GM10266 (cell line): ENCODE data around the gene PARP14.
"Not testable (repeated sequence)": the region's sequence is repeated elsewhere in the genome, so short reads cannot be mapped to it uniquely, and the experiment has no call there.

ENCODE experiments used
- DNase-seq: peaks from one replicate; pipeline ENCODE4 v3.0.0; 2012; ENCODE audit errors: extremely low spot score
- CTCF ChIP-seq: IDR thresholded peaks from 2 replicates; pipeline ENCODE4 v1.5.1; 2012; ENCODE audit warnings: mild to moderate bottlenecking, low read depth; ENCODE audit not compliant: control insufficient read depth, insufficient read depth; ENCODE audit errors: missing control alignments

PARP14 gene

GRCh38 chr3:122728756-122729514 is 48.3 kb downstream of the PARP14 start:
- no peak for DNase-seq
- TF ChIP-seq CTCF = no peak

GRCh38 chr3:122730240-122730639 is 49.6 kb downstream of the PARP14 start:
- no peak for DNase-seq
- no peak for TF ChIP-seq CTCF

- DNase-seq = not testable (repeated sequence)
These were observed 52.3 kb downstream of the PARP14 start for GRCh38 chr3:122732682-122733525.

- no peak for DNase-seq
These were observed 58.5 kb downstream of the PARP14 start for GRCh38 chr3:122739172-122739571.

GRCh38 chr3:122742234-122742633 is 61.6 kb downstream of the PARP14 start:
- no peak for DNase-seq
- TF ChIP-seq CTCF = no peak

More at GRCh38 chr3:122739172-122739571, 58.5 kb downstream of the PARP14 start:
- TF ChIP-seq CTCF = no peak

GRCh38 chr3:122743581-122744120 is 63.0 kb downstream of the PARP14 start:
- DNase-seq = no peak
- TF ChIP-seq CTCF = no peak

- no peak for TF ChIP-seq CTCF
These were observed 64.9 kb downstream of the PARP14 start for GRCh38 chr3:122745369-122746021.

GRCh38 chr3:122747295-122747694 is 66.7 kb downstream of the PARP14 start:
- DNase-seq = not testable (repeated sequence)

More at GRCh38 chr3:122745369-122746021, 64.9 kb downstream of the PARP14 start:
- DNase-seq = no peak
